GM18505 (cell line): Measurements from ENCODE around the gene P2RX1.

Experiments
- ATAC-seq: cut with Tn5 transposase; IDR thresholded peaks from one replicate; pipeline ENCODE4 v1.9.1; 2021; ENCODE audit not compliant: unreplicated experiment
- POLR2A ChIP-seq: IDR thresholded peaks from 4 replicates; pipeline ENCODE4 v1.6.1; 2011; ENCODE audit warnings: borderline replicate concordance; ENCODE audit not compliant: insufficient read depth, insufficient read length; ENCODE audit errors: extremely low read depth

P2RX1 gene

GRCh38 chr17:3944485-3945388 lies 28.5 kb upstream of the P2RX1 start:
- ATAC-seq = no peak
- TF ChIP-seq POLR2A = no peak

DNA sequence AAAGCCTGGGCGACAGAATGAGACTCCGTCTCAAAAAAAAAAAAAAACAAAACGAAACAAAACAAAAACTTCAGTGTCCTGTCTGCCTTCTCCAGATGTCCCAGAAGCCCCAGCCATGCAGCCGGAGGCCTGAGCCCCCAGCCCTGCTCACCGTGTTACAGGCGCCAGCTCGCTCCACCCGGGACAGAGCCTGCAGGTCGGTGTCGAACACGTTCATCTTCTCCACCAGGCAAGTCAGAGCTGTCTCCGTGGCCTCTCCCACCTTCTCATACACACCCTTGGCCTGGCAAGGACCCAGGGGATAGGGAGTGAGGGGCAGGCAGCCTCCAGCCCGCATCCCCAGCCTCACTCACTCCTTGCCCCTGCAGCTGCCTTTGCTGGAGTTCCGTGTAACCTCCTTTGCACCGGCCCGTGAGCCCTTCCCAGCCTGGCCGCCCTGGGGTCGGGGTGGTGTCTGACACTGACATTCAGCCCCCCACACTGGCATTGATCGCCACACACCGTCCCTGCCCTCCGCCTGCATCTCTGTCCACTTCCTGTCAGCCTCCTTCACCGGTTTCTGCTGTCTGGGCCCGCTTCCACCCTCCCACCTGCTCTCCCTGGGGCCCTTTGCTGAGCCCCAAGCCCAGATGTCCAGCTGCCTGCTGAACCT lies 27.1 kb upstream of the P2RX1 start:
- ATAC-seq = no peak
- TF ChIP-seq POLR2A = no peak

DNA sequence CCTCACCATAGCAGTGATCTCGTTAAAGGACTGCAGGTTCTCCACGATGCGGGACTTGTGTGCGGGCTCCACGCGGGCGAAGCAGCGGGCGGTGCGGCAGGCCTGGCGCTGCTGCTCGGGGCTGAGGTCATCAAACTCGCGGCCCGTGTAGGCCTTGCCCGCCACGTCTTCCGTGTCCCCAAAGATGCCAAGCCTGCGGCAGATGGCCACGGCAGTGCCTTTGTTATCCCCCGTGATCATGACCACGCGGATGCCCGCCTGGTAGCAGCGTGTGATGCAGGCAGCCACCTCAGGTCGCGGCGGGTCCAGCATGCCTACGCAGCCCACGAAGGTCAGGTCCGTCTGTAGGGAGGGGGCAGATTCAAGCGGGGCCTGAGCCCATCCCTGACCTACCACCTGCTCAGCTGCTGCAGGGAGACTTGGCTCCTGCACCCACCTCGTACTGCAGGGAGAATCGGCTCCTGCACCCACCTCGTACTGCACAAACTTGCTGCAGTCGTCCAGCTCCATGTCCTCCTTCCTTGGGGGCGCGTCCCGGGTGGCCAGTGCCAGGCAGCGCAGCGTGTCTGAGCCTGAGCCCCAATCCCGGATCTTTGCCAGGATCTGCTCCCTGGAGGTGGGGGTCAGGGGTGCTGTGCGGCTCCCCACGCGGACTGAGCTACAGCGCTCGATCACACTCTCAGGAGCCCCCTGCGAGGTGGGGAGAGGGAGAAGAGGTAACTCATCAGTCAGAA lies 24.9 kb upstream of the P2RX1 start:
- no peak for TF ChIP-seq POLR2A
- no peak for ATAC-seq

DNA sequence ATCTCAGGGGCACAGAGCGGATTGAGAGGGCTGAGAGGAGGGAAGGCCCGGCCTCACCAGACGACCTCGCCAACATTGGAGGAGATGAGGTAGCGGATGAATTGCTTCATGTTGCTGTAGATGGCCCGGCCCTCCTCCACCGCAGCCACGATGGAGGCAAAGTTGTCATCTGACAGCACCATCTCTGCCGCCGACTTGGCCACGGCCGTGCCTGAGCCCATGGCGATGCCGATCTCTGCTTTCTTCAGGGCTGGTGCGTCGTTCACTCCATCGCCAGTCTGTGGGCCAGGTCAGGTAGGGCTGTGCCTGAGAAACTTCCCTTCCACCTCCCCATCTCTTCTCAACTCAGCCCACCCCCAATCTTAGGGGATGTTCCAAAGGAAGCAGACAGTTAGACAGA lies 21.1 kb upstream of the P2RX1 start:
- no peak for ATAC-seq
- TF ChIP-seq POLR2A = no peak

- TF ChIP-seq POLR2A = no peak
Observed at GRCh38 chr17:3935825-3936355, 19.6 kb upstream of the P2RX1 start.

GRCh38 chr17:3935140-3935542 lies 18.9 kb upstream of the P2RX1 start:
- TF ChIP-seq POLR2A = no peak
- ATAC-seq = no peak

More at GRCh38 chr17:3935825-3936355, 19.6 kb upstream of the P2RX1 start:
- ATAC-seq = no peak

DNA sequence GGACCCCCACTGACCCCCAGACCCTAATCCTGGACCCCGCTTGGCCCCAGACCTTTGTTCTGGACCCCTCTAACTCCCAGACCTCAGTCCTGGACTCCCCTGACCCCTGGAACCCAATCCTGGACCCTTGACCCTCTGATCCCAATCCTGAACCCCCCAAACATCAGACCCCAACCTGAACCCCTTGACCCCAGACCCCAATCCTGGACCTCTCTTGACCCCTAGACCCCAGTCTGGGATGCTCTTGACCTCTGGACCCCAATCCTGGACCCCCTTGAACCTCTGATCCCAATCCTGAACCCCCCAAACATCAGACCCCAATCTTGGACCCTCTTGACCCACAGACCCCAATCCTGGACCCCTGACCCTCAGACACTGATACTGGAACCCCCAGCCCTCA lies 13.5 kb upstream of the P2RX1 start:
- TF ChIP-seq POLR2A = no peak
- ATAC-seq = no peak

- no peak for ATAC-seq
- no peak for TF ChIP-seq POLR2A
Observed at GRCh38 chr17:3929181-3929580, 12.9 kb upstream of the P2RX1 start.

GRCh38 chr17:3928406-3928805 lies 12.1 kb upstream of the P2RX1 start:
- TF ChIP-seq POLR2A = no peak
- no peak for ATAC-seq

DNA sequence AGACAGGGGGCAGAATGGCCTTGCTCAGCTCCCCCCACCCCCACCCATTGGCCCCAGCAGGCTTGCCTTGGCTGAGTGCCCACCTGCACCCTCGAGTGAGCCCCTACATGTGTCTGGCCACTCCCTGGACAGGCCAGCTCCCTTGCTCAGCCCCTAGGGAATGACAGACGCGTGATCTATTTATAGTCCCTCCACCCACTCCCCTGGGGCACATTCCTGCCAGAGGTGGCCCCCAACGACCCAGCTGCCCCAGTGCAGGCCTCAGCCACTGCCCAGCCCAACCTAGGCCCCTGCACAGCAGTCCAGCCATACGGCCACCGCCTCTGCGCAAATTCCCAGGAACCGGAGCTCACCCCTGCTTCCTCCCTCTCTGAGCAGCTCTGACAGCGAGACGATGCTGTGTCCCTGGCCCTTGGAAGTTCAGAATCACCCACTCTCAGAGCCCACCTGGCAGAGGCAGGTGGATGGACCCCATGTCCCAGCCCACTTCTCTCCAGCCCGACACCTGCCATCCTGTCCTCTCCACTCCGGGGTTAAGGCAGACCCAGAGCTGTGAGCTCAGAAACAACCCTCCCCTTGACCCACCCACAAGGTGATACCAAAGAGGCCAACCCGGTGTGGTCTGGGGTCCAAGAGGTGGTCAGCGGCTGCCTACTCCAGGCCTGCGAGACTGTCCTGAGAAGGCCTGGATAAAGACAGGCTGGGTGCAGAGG lies 11.5 kb upstream of the P2RX1 start:
- no peak for ATAC-seq
- no peak for TF ChIP-seq POLR2A

DNA sequence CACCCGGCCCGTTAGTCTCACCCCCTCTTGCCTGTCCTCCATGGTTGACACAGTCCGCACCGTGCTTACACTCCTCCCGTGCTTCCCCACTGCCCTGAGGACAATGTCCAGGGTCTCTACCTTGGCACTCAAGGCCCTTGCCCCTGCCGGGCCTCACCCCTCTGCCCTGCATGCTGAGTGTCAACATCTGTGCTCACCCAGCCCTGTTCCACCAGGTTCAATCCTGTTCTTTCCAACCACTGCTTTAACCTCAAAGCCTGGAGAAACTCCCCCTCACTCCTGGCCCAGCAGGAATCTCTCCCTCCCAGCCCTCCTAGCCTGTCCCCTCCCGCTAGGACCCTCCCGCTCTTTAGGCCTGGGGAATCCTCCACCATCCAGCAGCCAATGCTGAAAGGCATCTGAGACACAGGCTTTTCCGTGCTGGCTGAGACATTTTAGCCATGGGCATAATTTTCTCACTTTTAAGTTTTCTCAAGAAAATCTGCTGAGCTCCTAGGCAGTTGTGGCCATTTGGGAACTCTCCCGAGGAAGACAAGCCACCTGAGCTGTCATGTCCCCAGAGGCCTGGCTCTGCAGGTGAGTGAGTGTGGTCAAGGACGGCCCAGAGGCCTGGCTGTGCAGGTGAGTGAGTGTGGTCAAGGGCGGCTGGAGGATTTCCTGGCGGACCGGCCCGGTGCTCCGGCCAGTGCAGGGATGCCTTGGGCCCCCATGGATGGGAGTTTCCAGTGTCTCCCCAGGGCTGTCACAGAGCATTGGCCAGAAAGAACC lies 10.8 kb upstream of the P2RX1 start:
- ATAC-seq = no peak
- no peak for TF ChIP-seq POLR2A
